Measurements from ENCODE around the gene LARP1. TPM values are rescaled to one million over a fixed set of nuclear protein-coding genes. Genes with fewer than 3 reads are reported as not detected.
A peak's percentile ranks its signal among the peaks of the same experiment; 100 is the strongest.

LARP1 gene
- polyA plus RNA-seq, 2 of the 4 experiments (the other 2 are of a cell fraction): 87.0 to 112 TPM

- ChIA-PET CTCF (interaction anchor here (0.6 to 1.4 kb wide), 2 partner anchors 8 to 186 kb away, joined by 3 to 5 read pairs; no protein-coding TSS in a partner anchor), POLR2A (no interaction called here)
- DNase-seq (ENCODE audit: low read depth in 1 of 2, low spot score in 1 of 2): no peak
- no peak for FAIRE-seq
- ATAC-seq: no peak
- Histone ChIP-seq H3K4me1 (peaks cover 13% of the 10 kb centered on the region), H3K4me2 (no peak overlapping the region), H3K4me3 (no peak overlapping the region), H3K9me3 (no peaks in the 10 kb centered on the region), H3K27ac (0 out of 6 replicates have a peak overlapping the region, but pooled peaks of 1 of the 2 experiments have one; percentile 11)
- WGBS (ENCODE audit: missing lambda C conversion rate): 92% methylated on average over 6 of the region's 6 CpGs
- no peak for TF ChIP-seq CTCF (IDR thresholded peaks at IDR 0.05)
- no peak for TF ChIP-seq RCOR1 (IDR thresholded peaks at IDR 0.05; ENCODE audit: low read depth, low read length)
- TF ChIP-seq CBX8 (IDR thresholded peaks at IDR 0.05): no peak
- no peak for TF ChIP-seq RARB (CRISPR knock-in tag; IDR thresholded peaks at IDR 0.05)
- no peak for TF ChIP-seq TP53 (CRISPR knock-in tag; IDR thresholded peaks at IDR 0.05)
- TF ChIP-seq E2F6 (IDR thresholded peaks at IDR 0.05; ENCODE audit: borderline replicate concordance, low read depth): no peak
- no peak for TF ChIP-seq ELK1 (IDR thresholded peaks at IDR 0.05; ENCODE audit: low read depth, low read length)
- TF ChIP-seq POLR2A (IDR thresholded peaks at IDR 0.05; ENCODE audit: low read length): no peak
- TF ChIP-seq JUNB (IDR thresholded peaks at IDR 0.05): no peak
- no peak for TF ChIP-seq HOXB13 (CRISPR knock-in tag; IDR thresholded peaks at IDR 0.05; ENCODE audit: low read depth)
- no peak for TF ChIP-seq KDM5A (IDR thresholded peaks at IDR 0.05)
- TF ChIP-seq HDAC2 (IDR thresholded peaks at IDR 0.05): no peak
- TF ChIP-seq ATOH8 (CRISPR knock-in tag; IDR thresholded peaks at IDR 0.05; ENCODE audit: low read depth): no peak
- TF ChIP-seq PHF8 (IDR thresholded peaks at IDR 0.05; ENCODE audit: borderline replicate concordance, low read depth): no peak
- no peak for TF ChIP-seq ZFP36 (IDR thresholded peaks at IDR 0.05; ENCODE audit: borderline replicate concordance, partially characterized antibody)
- no peak for TF ChIP-seq ZNF302 (CRISPR knock-in tag; IDR thresholded peaks at IDR 0.05)
- no peak for TF ChIP-seq RNF2 (IDR thresholded peaks at IDR 0.05; ENCODE audit: borderline replicate concordance, low read depth)
- no peak for TF ChIP-seq EP300 (IDR thresholded peaks at IDR 0.05)
Measured at GRCh38 chr5:154836225-154836624, 81.0 kb downstream of the LARP1 start.

- POLR2A ChIA-PET: no interaction called here
- Histone ChIP-seq H3K27ac (no peak overlapping the region), H3K9me3 (no peaks in the 10 kb centered on the region), H3K4me2 (no peak overlapping the region), H3K4me3 (no peak overlapping the region), H3K4me1 (peaks cover 13% of the 10 kb centered on the region)
- WGBS (ENCODE audit: missing lambda C conversion rate): 87% methylated on average over 6 of the region's 6 CpGs
- DNase-seq (ENCODE audit: low read depth in 1 of 2, low spot score in 1 of 2): no peak
- FAIRE-seq: no peak
- TF ChIP-seq GATA3 (IDR thresholded peaks at IDR 0.05; ENCODE audit: borderline replicate concordance): no peak
- TF ChIP-seq CHD2 (IDR thresholded peaks at IDR 0.05; ENCODE audit: low read length, partially characterized antibody): no peak
- TF ChIP-seq HEYL (CRISPR knock-in tag; IDR thresholded peaks at IDR 0.05): no peak
- no peak for TF ChIP-seq USF2 (IDR thresholded peaks at IDR 0.05)
- no peak for TF ChIP-seq E2F6 (IDR thresholded peaks at IDR 0.05; ENCODE audit: borderline replicate concordance, low read depth)
- no peak for ATAC-seq
- CTCF ChIA-PET: interaction anchor here (0.8 to 1.4 kb wide), 2 partner anchors 13 to 187 kb away, joined by 3 to 5 read pairs; no protein-coding TSS in a partner anchor
Measured at GRCh38 chr5:154837009-154837901, 82.1 kb downstream of the LARP1 start.

Data from A549 (cell line).